ENCODE results near the gene BACH1. TPM values are rescaled to one million over a fixed set of nuclear protein-coding genes. Genes with fewer than 3 reads are reported as not detected.

Gene BACH1
- total RNA-seq, 1 donor from 2014 or later: 69.2 TPM

GRCh38 chr21:29338256-29338655 is 39.5 kb downstream of the BACH1 start:
- DNase-seq (ENCODE audit: low read depth, low spot score): no peak
- no peak overlapping the region for H3K4me3 Mint-ChIP-seq
- H3K9me3 Mint-ChIP-seq: no peaks in the 10 kb centered on the region
- no peaks in the 10 kb centered on the region for H3K27me3 Mint-ChIP-seq (ENCODE audit: low read depth)
- H3K36me3 Mint-ChIP-seq (ENCODE audit: low read depth): peaks cover 5% of the 10 kb centered on the region
- H3K27ac Mint-ChIP-seq (ENCODE audit: unreplicated experiment): no peak overlapping the region
- H3K4me1 Mint-ChIP-seq: peaks cover 5% of the 10 kb centered on the region
- no peak for TF ChIP-seq CTCF (conservative IDR thresholded peaks at IDR 0.05)

GRCh38 chr21:29340228-29340627 is 41.5 kb downstream of the BACH1 start:
- no peak for DNase-seq (ENCODE audit: low read depth, low spot score)
- H3K4me1 Mint-ChIP-seq: peaks cover 5% of the 10 kb centered on the region
- TF ChIP-seq CTCF (conservative IDR thresholded peaks at IDR 0.05): no peak
- H3K36me3 Mint-ChIP-seq (ENCODE audit: low read depth): peaks cover 5% of the 10 kb centered on the region
- H3K4me3 Mint-ChIP-seq: no peak overlapping the region
- H3K27ac Mint-ChIP-seq (ENCODE audit: unreplicated experiment): no peak overlapping the region
- no peaks in the 10 kb centered on the region for H3K9me3 Mint-ChIP-seq
- H3K27me3 Mint-ChIP-seq (ENCODE audit: low read depth): no peaks in the 10 kb centered on the region

GRCh38 chr21:29342363-29342957 is 43.7 kb downstream of the BACH1 start:
- no peaks in the 10 kb centered on the region for H3K4me1 Mint-ChIP-seq
- H3K27me3 Mint-ChIP-seq (ENCODE audit: low read depth): no peaks in the 10 kb centered on the region
- no peak overlapping the region for H3K4me3 Mint-ChIP-seq
- H3K36me3 Mint-ChIP-seq (ENCODE audit: low read depth): peaks cover 5% of the 10 kb centered on the region
- no peak for DNase-seq (ENCODE audit: low read depth, low spot score)
- H3K27ac Mint-ChIP-seq (ENCODE audit: unreplicated experiment): no peak overlapping the region
- TF ChIP-seq CTCF (conservative IDR thresholded peaks at IDR 0.05): no peak
- H3K9me3 Mint-ChIP-seq: no peaks in the 10 kb centered on the region

GRCh38 chr21:29343519-29343918 is 44.8 kb downstream of the BACH1 start:
- no peaks in the 10 kb centered on the region for H3K4me1 Mint-ChIP-seq
- no peaks in the 10 kb centered on the region for H3K9me3 Mint-ChIP-seq
- H3K27me3 Mint-ChIP-seq (ENCODE audit: low read depth): no peaks in the 10 kb centered on the region
- no peak for TF ChIP-seq CTCF (conservative IDR thresholded peaks at IDR 0.05)
- no peak overlapping the region for H3K4me3 Mint-ChIP-seq
- H3K27ac Mint-ChIP-seq (ENCODE audit: unreplicated experiment): no peak overlapping the region
- DNase-seq (ENCODE audit: low read depth, low spot score): no peak
- peaks cover 8% of the 10 kb centered on the region for H3K36me3 Mint-ChIP-seq (ENCODE audit: low read depth)

- H3K4me3 Mint-ChIP-seq: no peak overlapping the region
- no peaks in the 10 kb centered on the region for H3K27me3 Mint-ChIP-seq (ENCODE audit: low read depth)
- H3K27ac Mint-ChIP-seq (ENCODE audit: unreplicated experiment): no peak overlapping the region
- no peak for DNase-seq (ENCODE audit: low read depth, low spot score)
- peaks cover 10% of the 10 kb centered on the region for H3K36me3 Mint-ChIP-seq (ENCODE audit: low read depth)
- no peaks in the 10 kb centered on the region for H3K9me3 Mint-ChIP-seq
- TF ChIP-seq CTCF (conservative IDR thresholded peaks at IDR 0.05): no peak
- no peaks in the 10 kb centered on the region for H3K4me1 Mint-ChIP-seq
Measured at GRCh38 chr21:29346281-29346680, 47.6 kb downstream of the BACH1 start.

All from neural crest cell (in vitro differentiated cells).